IPS-20b (cell line): ENCODE results near the gene LCAT.

Experiments used
- H3K27ac ChIP-seq: one replicate; pipeline ENCODE4 v1.5.1; 2013; ENCODE audit warnings: low read length
- H3K27me3 ChIP-seq: 2 replicates; pipeline ENCODE4 v1.6.1; 2013; ENCODE audit warnings: mild to moderate bottlenecking, low read length, inconsistent platforms; ENCODE audit not compliant: insufficient read depth
- H3K36me3 ChIP-seq: 2 replicates; pipeline ENCODE4 v1.6.1; 2013; ENCODE audit warnings: low read depth, mild to moderate bottlenecking, inconsistent platforms, low read length, moderate library complexity; ENCODE audit not compliant: insufficient read depth
- H3K4me1 ChIP-seq: 2 replicates; pipeline ENCODE4 v1.6.1; 2013; ENCODE audit warnings: mild to moderate bottlenecking, control low read depth, inconsistent platforms, low read length, moderate library complexity; ENCODE audit not compliant: insufficient read depth
- H3K4me3 ChIP-seq: 2 replicates; pipeline ENCODE4 v1.5.1; 2013; ENCODE audit warnings: mild to moderate bottlenecking, low read length, inconsistent platforms
- H3K9ac ChIP-seq: 2 replicates; pipeline ENCODE4 v1.6.1; 2013; ENCODE audit warnings: low read depth, mild to moderate bottlenecking, inconsistent platforms, low read length, moderate library complexity
- H3K9me3 ChIP-seq: 2 replicates; pipeline ENCODE4 v1.6.1; 2013; ENCODE audit warnings: mild to moderate bottlenecking, low read depth, low read length, inconsistent platforms; ENCODE audit not compliant: insufficient read depth

Gene LCAT

DNA sequence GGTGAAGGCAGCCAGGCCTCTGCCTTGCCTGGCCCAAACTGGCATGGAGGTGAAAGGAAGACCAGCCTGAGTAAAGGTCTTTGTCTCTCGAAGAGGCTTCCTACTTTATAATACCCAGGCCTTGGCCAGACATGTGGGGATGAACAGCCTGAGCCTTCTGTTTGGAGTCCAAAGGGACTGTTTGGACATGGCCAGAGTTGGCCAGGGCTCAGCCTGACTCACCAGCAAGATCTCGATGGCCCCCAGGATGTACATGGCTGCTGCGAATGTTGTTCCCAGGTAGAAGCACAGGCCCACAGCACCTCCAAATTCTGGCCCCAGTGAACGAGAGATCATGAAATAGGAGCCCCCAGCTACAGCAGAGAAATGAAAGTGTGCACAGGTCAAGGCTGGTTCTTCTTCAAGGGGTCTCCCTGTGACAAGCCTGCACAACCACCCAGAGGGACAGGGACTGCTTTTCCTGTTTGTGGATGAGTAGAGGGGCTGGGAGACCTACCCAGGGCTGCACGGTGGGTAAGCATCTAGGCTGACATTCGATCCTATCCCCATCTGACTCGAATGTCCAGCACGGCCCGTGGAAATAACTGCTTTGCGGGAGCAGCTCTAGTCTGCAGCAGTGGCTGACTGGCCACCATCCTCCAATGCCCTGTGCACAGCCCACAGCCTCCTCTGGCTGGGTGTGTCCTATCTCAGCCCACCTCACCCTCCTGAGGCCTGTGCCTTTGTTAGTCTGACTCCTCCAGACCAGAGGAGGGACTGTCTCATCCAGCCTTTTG is 10.7 kb upstream of the LCAT start:
- no peaks in the 10 kb centered on the region for H3K9me3 ChIP-seq
- no peak overlapping the region for H3K4me3 ChIP-seq
- no peaks in the 10 kb centered on the region for H3K27me3 ChIP-seq
- no peak overlapping the region for H3K27ac ChIP-seq
- no peak overlapping the region for H3K9ac ChIP-seq
- peaks cover 61% of the 10 kb centered on the region for H3K36me3 ChIP-seq
- H3K4me1 ChIP-seq: no peaks in the 10 kb centered on the region

DNA sequence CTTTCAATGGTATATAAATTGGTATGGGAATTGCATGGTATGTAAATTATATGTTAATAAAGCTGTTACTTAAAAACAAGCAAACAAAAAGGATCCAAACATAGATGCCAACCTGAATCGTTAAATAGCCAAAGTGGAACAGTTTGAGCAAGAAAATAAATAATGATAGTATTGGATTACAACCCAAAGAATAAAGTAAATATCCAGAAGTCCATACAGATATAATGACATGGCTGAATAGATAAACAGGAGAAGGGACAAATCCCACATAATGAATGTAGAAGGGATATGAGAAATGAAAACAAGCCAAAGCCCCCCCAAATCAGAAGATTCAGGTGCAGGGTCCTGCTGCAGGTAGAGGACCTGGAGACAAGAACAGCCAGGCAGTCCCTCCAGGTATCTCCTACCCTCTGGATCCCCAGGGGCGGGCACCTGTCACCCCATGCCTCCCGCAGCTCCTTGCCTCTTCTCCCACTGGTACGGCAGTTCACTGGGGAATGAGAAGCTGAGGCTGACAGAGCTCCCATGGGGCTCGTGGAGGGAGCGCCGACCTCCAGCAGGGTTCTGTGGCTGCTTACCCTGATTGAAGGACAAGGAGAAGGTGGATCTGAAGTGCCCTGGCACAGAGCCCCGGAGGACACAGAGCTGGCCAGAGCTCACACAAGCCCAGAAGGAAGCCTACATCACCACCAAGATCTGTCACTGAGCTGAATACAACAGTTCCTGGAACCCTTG is 9.9 kb upstream of the LCAT start:
- H3K27me3 ChIP-seq: no peaks in the 10 kb centered on the region
- H3K9ac ChIP-seq: no peak overlapping the region
- H3K9me3 ChIP-seq: no peaks in the 10 kb centered on the region
- no peak overlapping the region for H3K27ac ChIP-seq
- H3K36me3 ChIP-seq: peaks cover 56% of the 10 kb centered on the region
- no peaks in the 10 kb centered on the region for H3K4me1 ChIP-seq
- H3K4me3 ChIP-seq: no peak overlapping the region

- no peaks in the 10 kb centered on the region for H3K4me1 ChIP-seq
- no peak overlapping the region for H3K27ac ChIP-seq
- H3K9me3 ChIP-seq: no peaks in the 10 kb centered on the region
- H3K9ac ChIP-seq: no peak overlapping the region
- peaks cover 60% of the 10 kb centered on the region for H3K36me3 ChIP-seq
- no peaks in the 10 kb centered on the region for H3K27me3 ChIP-seq
- H3K4me3 ChIP-seq: no peak overlapping the region
These were observed 7.6 kb upstream of the LCAT start for GRCh38 chr16:67951485-67951884.

GRCh38 chr16:67950335-67950843 is 6.5 kb upstream of the LCAT start:
- H3K4me1 ChIP-seq: no peaks in the 10 kb centered on the region
- no peak overlapping the region for H3K4me3 ChIP-seq
- peaks cover 70% of the 10 kb centered on the region for H3K36me3 ChIP-seq
- no peaks in the 10 kb centered on the region for H3K9me3 ChIP-seq
- H3K9ac ChIP-seq: no peak overlapping the region
- no peaks in the 10 kb centered on the region for H3K27me3 ChIP-seq
- no peak overlapping the region for H3K27ac ChIP-seq

GRCh38 chr16:67949645-67950044 is 5.7 kb upstream of the LCAT start:
- H3K27ac ChIP-seq: no peak overlapping the region
- H3K9ac ChIP-seq: no peak overlapping the region
- H3K4me1 ChIP-seq: no peaks in the 10 kb centered on the region
- H3K9me3 ChIP-seq: no peaks in the 10 kb centered on the region
- H3K4me3 ChIP-seq: no peak overlapping the region
- H3K36me3 ChIP-seq: peaks cover 77% of the 10 kb centered on the region
- no peaks in the 10 kb centered on the region for H3K27me3 ChIP-seq

GRCh38 chr16:67948015-67948414 is 4.1 kb upstream of the LCAT start:
- Histone ChIP-seq H3K27me3 (no peaks in the 10 kb centered on the region), H3K36me3 (peaks cover 68% of the 10 kb centered on the region), H3K9ac (no peak overlapping the region), H3K27ac (no peak overlapping the region), H3K4me1 (no peaks in the 10 kb centered on the region), H3K9me3 (no peaks in the 10 kb centered on the region), H3K4me3 (no peak overlapping the region)

DNA sequence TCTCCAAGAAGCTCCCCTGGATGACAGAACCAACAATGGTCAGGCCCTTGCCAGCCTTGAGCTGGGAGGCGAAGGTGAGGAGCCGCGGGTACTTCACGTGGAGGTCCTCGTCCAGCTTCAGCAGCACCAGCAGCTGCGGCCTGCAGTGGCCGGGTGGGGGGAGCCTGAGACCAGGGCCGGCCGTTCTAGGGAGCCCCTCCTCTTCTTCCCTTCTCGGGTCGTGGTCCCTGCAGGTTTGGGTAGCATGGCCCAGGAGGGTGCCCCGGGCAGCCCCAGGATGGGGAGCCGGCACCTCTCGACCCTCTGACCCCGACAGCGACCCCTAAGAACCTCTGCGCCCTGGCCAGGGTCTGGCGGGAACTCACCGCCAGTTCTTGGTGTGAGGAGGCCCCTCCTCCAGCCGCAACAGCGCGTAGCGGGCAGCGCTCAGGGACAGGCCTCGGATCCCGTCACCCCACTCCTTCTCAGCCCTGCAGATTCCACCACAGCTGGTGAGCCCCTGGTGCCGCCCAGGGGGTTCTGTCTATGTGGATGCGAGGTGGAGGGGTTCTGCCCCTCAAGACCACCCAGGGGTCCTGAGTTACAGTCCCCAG is 3.1 kb upstream of the LCAT start:
- Histone ChIP-seq H3K9me3 (no peaks in the 10 kb centered on the region), H3K4me3 (no peak overlapping the region), H3K9ac (no peak overlapping the region), H3K36me3 (peaks cover 65% of the 10 kb centered on the region), H3K27me3 (no peaks in the 10 kb centered on the region), H3K4me1 (no peaks in the 10 kb centered on the region), H3K27ac (no peak overlapping the region)

GRCh38 chr16:67946128-67946569 is 2.2 kb upstream of the LCAT start:
- H3K27me3 ChIP-seq: no peaks in the 10 kb centered on the region
- no peak overlapping the region for H3K9ac ChIP-seq
- H3K4me3 ChIP-seq: no peak overlapping the region
- H3K4me1 ChIP-seq: no peaks in the 10 kb centered on the region
- H3K27ac ChIP-seq: no peak overlapping the region
- H3K36me3 ChIP-seq: peaks cover 56% of the 10 kb centered on the region
- no peaks in the 10 kb centered on the region for H3K9me3 ChIP-seq

DNA sequence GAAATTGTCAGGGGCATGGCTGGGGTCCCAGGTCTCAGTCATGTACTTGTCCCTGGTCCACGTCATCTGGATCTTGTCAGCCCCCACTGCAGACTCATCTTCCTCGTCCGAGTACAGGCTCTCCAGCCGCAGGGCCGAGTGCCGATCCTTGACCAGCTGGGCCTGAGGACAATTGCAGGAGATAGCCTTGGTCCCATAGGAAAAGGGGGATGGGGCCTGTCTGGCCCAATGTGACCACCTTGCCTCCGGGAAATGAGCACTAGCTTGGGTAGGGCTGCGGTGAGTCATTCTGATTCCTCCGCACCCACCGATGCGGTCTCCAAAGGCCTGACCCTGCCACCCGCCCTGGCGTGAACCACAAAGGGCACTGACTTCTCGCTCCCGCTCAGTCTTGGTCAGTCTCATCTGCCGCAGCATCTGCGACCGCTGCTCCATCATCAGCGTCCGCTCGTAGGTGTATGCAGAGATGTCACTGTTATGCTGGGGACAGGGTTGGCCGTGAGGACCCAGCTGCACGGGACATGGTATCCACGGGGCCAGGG is 1.5 kb upstream of the LCAT start:
- H3K36me3 ChIP-seq: peaks cover 49% of the 10 kb centered on the region
- no peak overlapping the region for H3K27ac ChIP-seq
- H3K9ac ChIP-seq: no peak overlapping the region
- no peaks in the 10 kb centered on the region for H3K4me1 ChIP-seq
- no peak overlapping the region for H3K4me3 ChIP-seq
- H3K9me3 ChIP-seq: no peaks in the 10 kb centered on the region
- H3K27me3 ChIP-seq: no peaks in the 10 kb centered on the region

DNA sequence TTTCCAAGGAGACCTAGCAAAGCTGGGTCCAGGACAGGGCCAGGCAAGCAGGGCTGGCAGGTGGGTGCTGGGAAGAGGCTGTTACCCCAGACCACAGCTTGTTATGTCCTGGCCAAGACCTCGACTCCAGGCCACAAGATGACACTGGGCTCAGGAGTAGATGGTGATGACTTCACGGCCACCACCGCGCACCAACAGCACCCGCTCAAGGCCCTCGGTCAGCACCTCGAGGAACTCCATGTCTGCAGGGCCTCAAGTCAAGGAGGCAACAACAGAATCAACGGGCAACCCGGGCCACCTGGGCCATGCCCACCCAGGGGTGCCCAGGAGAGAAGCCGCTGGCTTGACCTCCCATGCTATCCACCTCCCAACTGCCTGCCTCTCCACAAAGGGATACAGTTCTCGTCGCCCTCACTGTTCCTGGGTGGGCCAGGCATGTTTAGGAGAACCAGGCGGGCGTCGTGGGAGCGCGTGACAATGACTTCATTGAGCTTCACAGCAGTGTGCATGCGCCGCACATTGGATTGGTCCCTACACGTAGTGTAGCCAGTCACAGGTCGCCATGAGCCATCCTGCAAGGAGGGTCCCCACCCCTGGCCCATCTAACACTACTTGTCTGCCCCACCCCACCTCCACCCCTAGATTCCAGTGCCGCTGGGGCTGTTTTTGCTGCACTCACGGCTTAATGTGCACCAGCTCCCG is 921 bp upstream of the LCAT start:
- Histone ChIP-seq H3K4me3 (no peak overlapping the region), H3K9ac (no peak overlapping the region), H3K27me3 (no peaks in the 10 kb centered on the region), H3K9me3 (no peaks in the 10 kb centered on the region), H3K27ac (no peak overlapping the region), H3K36me3 (peaks cover 44% of the 10 kb centered on the region), H3K4me1 (no peaks in the 10 kb centered on the region)

GRCh38 chr16:67943256-67943618 is 683 bp downstream of the LCAT start:
- Histone ChIP-seq H3K36me3 (peaks cover 39% of the 10 kb centered on the region), H3K27me3 (no peaks in the 10 kb centered on the region), H3K9ac (no peak overlapping the region), H3K4me3 (no peak overlapping the region), H3K27ac (no peak overlapping the region), H3K9me3 (no peaks in the 10 kb centered on the region), H3K4me1 (no peaks in the 10 kb centered on the region)
